ENCODE measurements around the gene MPC1. TPM values are rescaled to one million over a fixed set of nuclear protein-coding genes. Genes with fewer than 3 reads are reported as not detected.
"Not testable (repeated sequence)": the region's sequence is repeated elsewhere in the genome, so short reads cannot be mapped to it uniquely, and the experiment has no call there.

Gene MPC1
- total RNA-seq, 4 donors from 2014 or later, result 69.1 to 128 (median 103) TPM

DNA sequence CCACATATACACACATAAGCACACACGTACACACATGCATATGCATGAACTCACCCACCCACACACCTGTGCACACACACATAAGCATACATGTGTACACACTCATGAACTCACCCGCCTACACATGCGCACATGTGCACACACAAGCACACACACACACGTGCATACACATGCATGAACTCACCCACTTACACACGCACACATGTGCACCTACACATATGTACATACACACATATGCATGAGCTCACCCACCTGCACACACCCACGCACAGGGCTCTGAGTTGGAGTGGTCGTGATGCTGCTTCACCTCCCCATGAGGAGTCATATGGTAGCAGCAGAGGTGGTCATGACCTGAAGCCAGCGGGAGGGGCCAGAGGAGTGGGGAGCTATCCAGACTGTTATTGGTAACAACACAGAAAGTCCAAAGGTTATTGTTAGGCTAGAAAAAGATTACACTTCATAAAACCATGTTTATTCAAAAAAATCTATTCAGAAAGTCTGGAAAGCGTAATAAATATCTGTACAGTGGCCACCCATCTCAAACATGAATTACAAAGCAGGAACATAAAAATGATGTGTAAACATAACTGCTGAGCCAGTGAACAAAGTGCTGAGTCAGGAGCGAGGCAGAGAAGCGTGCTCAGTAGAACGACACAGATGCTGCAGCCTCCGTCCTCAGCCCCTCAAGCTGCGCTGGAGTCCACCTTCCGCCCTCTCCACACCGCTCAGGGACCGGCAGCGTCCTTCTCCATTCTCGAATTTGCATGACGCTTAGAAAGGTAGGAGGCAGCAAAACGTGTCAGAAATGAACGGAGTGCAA, 26.4 kb upstream of the MPC1 start:
- peaks cover 21 to 22% of the 10 kb centered on the region in 2 donors for H3K36me3 ChIP-seq
- no peaks in the 10 kb centered on the region for H3K4me1 ChIP-seq
- H3K9me3 ChIP-seq, result no peaks in the 10 kb centered on the region
- H3K27ac ChIP-seq, result no peak overlapping the region
- 80 to 81% methylated on average over 22 of the region's 22 CpGs for WGBS, 2 donors
- H3K4me3 ChIP-seq (replicated peaks in 1 of 3), result no peak overlapping the region
- no peak for DNase-seq
- intact Hi-C loops (cut with DNase I), result no loop called here
- no peaks in the 10 kb centered on the region for H3K27me3 ChIP-seq
- TF ChIP-seq CTCF (IDR thresholded peaks at IDR 0.05), result no peak

DNA sequence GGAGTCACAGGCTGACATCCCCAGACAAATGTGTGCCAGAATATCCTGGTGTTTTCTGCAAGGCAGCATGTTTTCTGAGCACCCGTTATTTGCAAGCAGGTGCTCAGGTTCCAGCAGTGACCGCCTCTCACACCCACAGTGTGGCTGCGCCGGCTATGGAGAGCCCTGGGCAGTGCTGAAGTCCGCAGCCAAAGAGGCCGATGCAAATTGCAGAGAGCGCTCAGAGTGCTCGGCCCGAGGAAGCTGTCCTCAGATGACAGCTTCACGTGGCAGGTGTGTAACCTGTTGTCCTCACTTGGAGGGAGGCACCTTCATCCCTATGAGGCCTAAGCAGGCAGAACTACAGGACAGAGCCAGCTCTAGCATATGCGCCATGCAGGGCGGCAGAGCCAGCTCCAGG, 23.5 kb upstream of the MPC1 start:
- WGBS, 2 donors, result 77 to 100% methylated on average over 2 to 12 of the region's 12 CpGs
- no peaks in the 10 kb centered on the region for H3K4me1 ChIP-seq
- no peak overlapping the region for H3K4me3 ChIP-seq (replicated peaks in 1 of 3)
- H3K9me3 ChIP-seq, result no peaks in the 10 kb centered on the region
- peaks cover 0 to under 1% of the 10 kb centered on the region in 2 donors for H3K36me3 ChIP-seq
- intact Hi-C loops (cut with DNase I), result no loop called here
- H3K27ac ChIP-seq, result no peak overlapping the region
- no peaks in the 10 kb centered on the region for H3K27me3 ChIP-seq
- no peak for DNase-seq
- TF ChIP-seq CTCF (IDR thresholded peaks at IDR 0.05) (no peak), POLR2A (IDR thresholded peaks at IDR 0.05) (no peak)

- WGBS, 2 donors, result 46 to 77% methylated on average over 4 to 6 of the region's 7 CpGs
Observed at GRCh38 chr6:166405386-166405785, 22.6 kb upstream of the MPC1 start.

DNA sequence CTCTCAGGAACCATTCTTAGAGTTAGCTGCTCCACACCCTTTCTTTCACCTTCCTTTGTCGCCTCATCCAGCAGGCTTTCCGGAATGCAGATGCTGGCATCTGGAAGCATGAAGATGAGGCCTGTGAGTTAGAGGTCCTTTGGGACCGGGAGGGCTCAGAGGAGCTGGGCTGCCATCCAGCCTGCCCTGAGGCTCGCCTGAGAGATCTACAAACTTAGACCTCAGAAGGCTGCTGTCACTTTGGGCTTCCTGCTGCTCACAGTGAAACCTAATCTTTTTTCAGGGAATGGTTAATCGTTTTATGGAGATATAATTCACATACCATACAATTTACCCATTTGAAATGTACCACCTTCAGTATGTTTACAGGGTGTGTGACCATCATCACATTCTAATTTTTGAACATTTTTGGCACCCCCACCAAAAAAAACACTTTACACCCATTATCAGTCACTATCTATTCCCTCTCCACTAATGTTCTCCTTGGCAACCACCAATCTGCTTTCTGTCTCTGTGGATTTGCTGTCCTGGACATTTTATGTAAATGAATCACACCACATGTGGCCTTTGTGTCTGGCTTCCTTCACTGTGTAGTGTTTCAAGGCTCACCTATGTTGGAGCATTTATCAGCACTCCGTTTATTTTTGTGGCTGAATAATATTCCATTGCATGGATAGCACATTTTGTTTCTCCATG, 20.0 kb upstream of the MPC1 start:
- no peaks in the 10 kb centered on the region for H3K9me3 ChIP-seq
- H3K36me3 ChIP-seq, result no peaks in the 10 kb centered on the region
- H3K4me1 ChIP-seq, result no peaks in the 10 kb centered on the region
- TF ChIP-seq CTCF (IDR thresholded peaks at IDR 0.05), result no peak
- TF ChIP-seq POLR2A (IDR thresholded peaks at IDR 0.05), result no peak
- WGBS, 2 donors, result 65 to 67% methylated on average over 6 of the region's 6 CpGs
- no peak overlapping the region for H3K27ac ChIP-seq
- DNase-seq, result no peak
- no peak overlapping the region for H3K4me3 ChIP-seq (replicated peaks in 1 of 3)
- intact Hi-C loops (cut with DNase I), result no loop called here
- no peaks in the 10 kb centered on the region for H3K27me3 ChIP-seq

More at GRCh38 chr6:166405386-166405785, 22.6 kb upstream of the MPC1 start:
- H3K27ac ChIP-seq, result no peak overlapping the region
- no peaks in the 10 kb centered on the region for H3K9me3 ChIP-seq
- H3K4me1 ChIP-seq, result no peaks in the 10 kb centered on the region
- TF ChIP-seq CTCF (IDR thresholded peaks at IDR 0.05) (no peak), POLR2A (IDR thresholded peaks at IDR 0.05) (no peak)
- no peak overlapping the region for H3K4me3 ChIP-seq (replicated peaks in 1 of 3)
- intact Hi-C loops (cut with DNase I), result no loop called here
- H3K27me3 ChIP-seq, result no peaks in the 10 kb centered on the region
- no peaks in the 10 kb centered on the region for H3K36me3 ChIP-seq
- no peak for DNase-seq

DNA sequence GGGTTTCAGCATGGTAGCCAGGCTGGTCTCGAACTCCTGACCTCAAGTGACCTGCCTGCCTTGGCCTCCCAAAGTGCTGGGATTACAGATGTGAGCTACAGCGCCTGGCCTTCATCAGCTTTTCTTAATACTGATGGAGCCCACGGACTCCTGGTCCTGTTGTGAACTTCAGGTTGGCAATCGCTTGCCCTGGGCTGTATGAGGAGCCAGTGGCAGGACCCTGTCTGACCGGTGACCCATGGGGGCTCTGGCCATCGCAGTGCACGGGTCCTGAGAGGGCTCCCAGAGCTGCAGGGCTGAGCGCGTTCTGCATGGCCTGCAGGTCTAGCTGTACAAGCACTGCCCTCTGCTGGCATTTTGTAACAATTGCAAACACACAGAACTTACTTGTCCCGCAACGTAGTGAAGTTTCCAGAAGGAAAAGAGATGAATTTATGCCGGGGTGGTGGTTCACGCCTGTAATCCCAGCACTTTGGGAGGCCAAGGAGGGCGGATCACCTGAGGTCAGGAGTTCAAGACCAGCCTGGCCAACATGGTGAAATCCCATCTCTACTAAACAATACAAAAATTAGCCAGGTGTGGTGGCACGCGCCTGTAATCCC, 18.0 kb upstream of the MPC1 start:
- 27 to 59% methylated on average over 7 to 15 of the region's 16 CpGs for WGBS, 2 donors
- intact Hi-C loops (cut with DNase I), result not testable (repeated sequence)

More for the DNA sequence above, 18.0 kb upstream of the MPC1 start:
- not testable (repeated sequence) for H3K27me3 ChIP-seq; H3K27ac ChIP-seq; H3K4me3 ChIP-seq (replicated peaks in 1 of 3); H3K4me1 ChIP-seq; H3K36me3 ChIP-seq; H3K9me3 ChIP-seq
- peak; percentile 62 to 69 for DNase-seq
- TF ChIP-seq CTCF (IDR thresholded peaks at IDR 0.05), result peak; percentile 34 to 77 (median 74)
